GM19238 (cell line): ENCODE results near the gene VANGL2.

ENCODE experiments used
- DNase-seq: peaks from one replicate; pipeline ENCODE4 v3.0.0; 2011; ENCODE audit warnings: low spot score; ENCODE audit not compliant: insufficient read length

The VANGL2 gene

GRCh38 chr1:160405331-160405877, 5.0 kb downstream of the VANGL2 start:
- no peak for DNase-seq

GRCh38 chr1:160406131-160406968, 6.0 kb downstream of the VANGL2 start:
- DNase-seq = no peak

- DNase-seq = no peak
Observed at GRCh38 chr1:160407839-160408801, 7.8 kb downstream of the VANGL2 start.

- no peak for DNase-seq
Observed at GRCh38 chr1:160408864-160409263, 8.5 kb downstream of the VANGL2 start.

DNA sequence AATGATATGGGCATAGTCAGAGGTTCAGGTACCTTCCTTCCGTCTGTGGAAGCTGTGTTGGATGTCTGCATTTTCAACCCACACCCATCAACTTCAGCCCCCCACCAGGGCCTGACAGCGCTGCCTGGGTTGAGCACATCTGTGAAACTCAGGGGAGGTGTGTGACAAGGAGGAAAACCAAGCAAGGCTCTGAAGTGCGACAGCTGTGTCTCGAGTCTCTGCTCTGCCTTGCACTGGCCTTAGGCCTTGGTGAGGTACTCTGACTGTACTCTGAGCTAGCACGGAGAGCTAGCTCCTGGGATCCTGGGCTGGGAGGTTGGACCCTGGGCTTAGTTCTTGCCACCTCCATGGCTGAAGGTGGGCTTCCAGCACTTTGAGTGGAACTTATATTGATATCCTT, 9.1 kb downstream of the VANGL2 start:
- DNase-seq = no peak

- no peak for DNase-seq
Observed at GRCh38 chr1:160410406-160411005, 10.1 kb downstream of the VANGL2 start.

- no peak for DNase-seq
Observed at GRCh38 chr1:160411271-160412027, 11.1 kb downstream of the VANGL2 start.

- DNase-seq = no peak
Observed at GRCh38 chr1:160412028-160412362, 11.6 kb downstream of the VANGL2 start.

GRCh38 chr1:160413716-160414115, 13.4 kb downstream of the VANGL2 start:
- no peak for DNase-seq

- DNase-seq = no peak
Observed at GRCh38 chr1:160414881-160415280, 14.5 kb downstream of the VANGL2 start.

GRCh38 chr1:160415696-160416290, 15.4 kb downstream of the VANGL2 start:
- DNase-seq = no peak

DNA sequence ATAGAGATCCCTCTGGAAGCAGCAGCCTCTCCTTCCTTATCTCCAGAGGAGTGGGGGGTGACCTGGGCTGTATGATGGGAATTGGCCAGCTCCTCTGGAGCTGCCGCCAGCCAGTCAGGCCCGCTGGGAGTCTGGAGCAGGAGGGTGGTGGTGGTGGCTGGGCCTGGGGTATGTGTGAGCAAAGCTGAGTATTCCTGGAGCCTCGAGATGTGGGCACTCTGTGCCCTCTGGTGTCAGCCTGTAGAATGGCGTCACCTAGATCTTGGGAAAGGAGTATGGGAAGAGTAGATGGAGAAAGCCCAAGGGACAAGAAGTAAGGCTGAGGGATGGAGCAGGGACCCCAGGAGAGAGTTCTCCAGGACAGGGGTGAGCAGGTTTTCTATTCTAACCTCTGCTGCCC, 16.0 kb downstream of the VANGL2 start:
- no peak for DNase-seq

GRCh38 chr1:160418483-160418882, 18.1 kb downstream of the VANGL2 start:
- no peak for DNase-seq

- no peak for DNase-seq
Observed at GRCh38 chr1:160419150-160419837, 18.9 kb downstream of the VANGL2 start.

- no peak for DNase-seq
Observed at GRCh38 chr1:160419838-160420169, 19.4 kb downstream of the VANGL2 start.

GRCh38 chr1:160420881-160421842, 20.8 kb downstream of the VANGL2 start:
- DNase-seq = no peak

DNA sequence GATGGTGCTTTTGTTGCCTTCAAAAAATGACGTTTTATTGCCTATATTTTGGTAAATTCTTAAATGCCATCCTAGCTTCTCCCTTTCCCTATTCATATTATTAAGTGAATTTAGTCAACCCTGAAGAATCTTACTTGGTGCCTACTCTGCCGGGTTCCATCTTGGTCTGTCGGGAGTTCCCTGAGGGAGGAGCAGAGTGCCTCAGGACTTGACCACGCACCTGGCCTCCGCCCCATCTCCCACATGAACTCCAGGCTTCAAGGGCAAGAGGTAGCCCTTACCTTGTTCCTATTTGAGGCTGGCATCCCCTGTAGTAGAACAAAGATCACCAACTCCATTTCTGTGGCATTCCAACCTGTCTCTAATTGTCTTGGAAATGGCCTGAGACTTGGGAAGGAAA, 21.5 kb downstream of the VANGL2 start:
- no peak for DNase-seq

- DNase-seq = no peak
Observed at GRCh38 chr1:160423966-160424365, 23.6 kb downstream of the VANGL2 start.

DNA sequence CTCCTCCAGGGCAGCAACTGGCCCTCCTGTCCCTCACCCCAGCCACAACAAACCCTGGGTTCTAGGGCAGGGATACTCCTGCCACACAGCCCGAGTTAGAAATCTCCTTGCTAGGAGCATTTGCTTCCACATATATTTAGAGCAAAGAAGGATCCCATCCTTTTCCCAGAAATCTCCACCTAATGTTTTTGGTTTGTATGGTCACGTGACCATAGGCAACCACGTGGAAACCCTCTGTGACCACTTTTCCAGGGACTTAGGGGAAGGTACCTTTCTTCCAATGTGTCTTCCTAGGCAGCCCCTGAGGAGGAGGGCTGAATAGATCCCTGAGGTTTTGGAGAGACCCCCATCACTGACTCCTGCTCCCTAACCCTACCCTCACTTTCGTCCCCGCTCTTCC, 25.5 kb downstream of the VANGL2 start:
- DNase-seq = no peak
